Activated CD4-positive, alpha-beta T cell treated with anti-CD3 and anti-CD28 coated beads, Interleukin-2, amount 10 ng/mL, durations not matched to agents 7 days and 5 days (primary cell): Measurements from ENCODE around the gene SH3BP4. TPM values are rescaled to one million over a fixed set of nuclear protein-coding genes. Genes with fewer than 3 reads are reported as not detected.

ENCODE experiments used
- CTCF ChIA-PET: fragments of 350-600 bp; sonication (Branson Sonifier 250); formaldehyde crosslinking; loops from one replicate; lab custom pipeline; 2021; ENCODE audit warnings: antibody characterized with exemption; lab: Charles Lee
- POLR2A ChIA-PET: fragments of 350-600 bp; sonication (Branson Sonifier 250); formaldehyde crosslinking; loops from one replicate; lab custom pipeline; 2021; ENCODE audit warnings: antibody characterized with exemption; lab: Charles Lee
- DNase-seq: peaks from one replicate; pipeline ENCODE4 v3.0.0-alpha.2; 2020
- H3K27ac Mint-ChIP-seq: one replicate; pipeline ENCODE4 v1.8.0; 2021; ENCODE audit warnings: mild to moderate bottlenecking, moderate library complexity, mixed read lengths
- H3K27me3 Mint-ChIP-seq: one replicate; pipeline ENCODE4 v1.8.0; 2021; ENCODE audit warnings: mixed read lengths
- H3K36me3 Mint-ChIP-seq: one replicate; pipeline ENCODE4 v1.8.0; 2021; ENCODE audit warnings: low read depth, mixed read lengths
- H3K4me1 Mint-ChIP-seq: one replicate; pipeline ENCODE4 v1.8.0; 2021; ENCODE audit warnings: mixed read lengths
- H3K4me3 Mint-ChIP-seq: one replicate; pipeline ENCODE4 v1.8.0; 2021; ENCODE audit warnings: mild to moderate bottlenecking, moderate library complexity, mixed read lengths
- H3K9me3 Mint-ChIP-seq: one replicate; pipeline ENCODE4 v1.8.0; 2021; ENCODE audit warnings: mixed read lengths
- total RNA-seq, 2 experiments: library from RNA; stranded (reverse); gene quantifications; one replicate each; pipeline ENCODE4 v1.2.3, GENCODE V29; 2021

SH3BP4 gene
- total RNA-seq, 2 experiments from 2014 or later = not detected

DNA sequence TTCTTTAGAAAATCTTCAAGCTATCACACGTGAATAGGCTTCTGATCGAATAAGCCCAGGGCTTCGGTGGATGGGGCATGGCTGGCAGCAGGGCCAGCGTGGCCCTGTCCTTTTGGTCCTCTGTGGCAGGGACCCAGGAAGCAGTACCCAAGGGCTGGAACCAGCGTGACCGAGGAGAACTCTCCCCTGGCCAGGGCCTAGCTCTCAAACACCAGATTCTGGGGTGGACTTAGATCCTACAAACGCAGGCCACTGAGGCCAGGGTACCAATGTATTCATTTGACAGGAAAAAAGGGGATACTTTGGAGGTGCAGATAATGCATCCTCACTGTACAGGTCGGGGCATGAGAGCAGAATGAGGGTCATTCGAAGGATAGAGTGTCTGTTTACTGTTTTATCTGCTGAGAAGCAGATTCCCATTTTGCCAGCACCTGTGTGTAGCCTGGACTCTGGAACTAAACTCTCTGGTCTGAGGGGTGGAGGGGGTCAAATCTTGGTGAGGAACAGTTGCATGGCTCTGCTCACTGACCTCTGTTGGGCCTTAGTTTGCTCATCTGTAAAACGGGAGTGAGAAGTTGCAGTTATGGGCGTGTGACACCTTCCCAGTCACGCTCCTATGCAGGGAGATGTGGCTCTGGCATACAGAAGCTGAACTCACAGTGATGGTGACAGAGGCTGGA, 51.4 kb downstream of the SH3BP4 start:
- Mint-ChIP-seq H3K9me3 (no peaks in the 10 kb centered on the region), H3K4me1 (no peaks in the 10 kb centered on the region), H3K27me3 (no peaks in the 10 kb centered on the region), H3K27ac (no peak overlapping the region), H3K4me3 (no peak overlapping the region), H3K36me3 (no peaks in the 10 kb centered on the region)
- no peak for DNase-seq
- ChIA-PET CTCF (no interaction called here), POLR2A (no interaction called here)

DNA sequence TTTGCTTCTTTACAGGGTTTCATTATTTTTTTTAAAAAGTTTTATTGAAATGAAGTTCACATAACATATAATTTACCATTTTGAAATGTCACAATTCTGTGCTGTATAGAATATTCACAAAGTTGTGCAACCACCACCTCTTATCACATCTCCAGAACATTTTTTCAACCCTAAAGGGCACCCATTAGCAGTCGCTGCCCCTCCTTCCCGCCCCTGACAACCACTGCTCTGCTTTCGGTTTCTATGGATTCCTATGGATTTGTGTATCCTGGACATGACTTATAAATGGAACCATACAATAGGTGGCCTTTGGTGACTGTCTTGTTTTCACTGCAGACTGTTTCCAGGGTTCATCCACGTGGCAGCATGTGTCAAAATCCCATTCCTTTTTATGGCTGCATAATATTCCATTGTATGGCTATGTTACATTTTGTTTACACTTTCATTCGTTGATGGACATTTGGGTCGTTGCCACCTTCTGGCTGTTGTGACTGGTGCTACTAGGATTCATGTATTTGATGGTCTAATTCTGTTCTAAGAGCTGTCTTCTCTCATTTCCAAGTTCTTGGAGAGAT, 52.6 kb downstream of the SH3BP4 start:
- POLR2A ChIA-PET = no interaction called here
- no peak for DNase-seq
- CTCF ChIA-PET = interaction anchor here (0.6 kb wide), 1 partner anchor 349 kb away, joined by 3 read pairs; no protein-coding TSS in a partner anchor
- no peaks in the 10 kb centered on the region for H3K36me3 Mint-ChIP-seq
- no peaks in the 10 kb centered on the region for H3K4me1 Mint-ChIP-seq
- H3K27ac Mint-ChIP-seq = no peak overlapping the region
- no peaks in the 10 kb centered on the region for H3K27me3 Mint-ChIP-seq
- H3K4me3 Mint-ChIP-seq = no peak overlapping the region
- H3K9me3 Mint-ChIP-seq = no peaks in the 10 kb centered on the region

DNA sequence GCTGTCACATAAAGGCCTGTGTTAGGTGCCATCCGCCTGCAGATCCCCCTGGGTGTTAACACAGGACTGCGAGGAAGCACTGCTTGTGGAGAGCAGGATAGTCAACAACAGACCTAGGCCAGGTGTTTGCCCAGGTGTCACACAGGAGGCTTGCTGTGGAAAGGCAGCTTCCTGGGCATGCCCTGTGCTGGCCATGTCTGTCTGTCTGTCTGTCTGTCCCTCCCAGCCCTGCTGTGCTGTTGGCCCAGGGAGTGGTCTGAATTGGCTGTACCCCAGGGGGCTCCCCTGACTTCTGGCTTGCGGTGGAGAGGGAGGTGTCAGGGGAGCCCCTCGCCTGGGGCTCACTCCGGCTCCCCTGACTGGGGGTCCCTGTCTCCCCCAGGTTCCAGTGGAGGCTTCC, 53.2 kb downstream of the SH3BP4 start:
- Mint-ChIP-seq H3K36me3 (no peaks in the 10 kb centered on the region), H3K27ac (no peak overlapping the region), H3K27me3 (no peaks in the 10 kb centered on the region), H3K4me1 (no peaks in the 10 kb centered on the region), H3K4me3 (no peak overlapping the region), H3K9me3 (no peaks in the 10 kb centered on the region)
- ChIA-PET POLR2A (no interaction called here), CTCF (no interaction called here)
- no peak for DNase-seq

DNA sequence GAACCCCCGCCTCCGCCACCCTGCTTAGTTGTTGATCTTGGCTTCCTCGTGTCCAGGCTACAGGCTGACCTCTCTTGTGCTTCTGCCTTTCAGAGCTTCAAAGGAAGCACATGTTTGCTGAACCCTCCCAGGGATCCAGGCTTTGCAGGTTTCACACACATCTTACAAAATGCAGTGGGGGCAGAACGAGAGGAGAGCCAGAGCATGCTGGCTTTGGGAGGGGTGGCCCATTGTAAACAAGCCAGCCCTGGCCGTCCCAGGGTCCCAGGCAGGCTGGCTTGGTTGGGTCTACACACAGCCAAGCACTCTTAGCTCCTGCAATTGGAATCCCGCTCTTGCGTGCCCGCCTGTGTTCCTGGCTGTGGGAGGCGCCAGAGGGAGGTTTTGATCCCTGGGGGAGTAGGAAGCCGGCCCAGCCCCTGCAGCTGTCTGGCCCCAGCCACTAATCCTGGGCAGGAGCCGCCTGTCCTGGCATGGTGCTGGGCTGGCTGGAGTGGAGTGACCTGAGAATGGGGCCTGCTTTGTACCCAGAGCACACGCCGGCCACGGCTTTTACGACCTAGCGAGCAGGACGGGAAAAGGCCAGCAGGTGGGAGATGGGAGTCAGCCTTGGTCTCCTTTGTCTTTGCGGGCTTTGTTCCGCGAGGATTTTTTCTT, 53.9 kb downstream of the SH3BP4 start:
- Mint-ChIP-seq H3K36me3 (no peaks in the 10 kb centered on the region), H3K27me3 (no peaks in the 10 kb centered on the region), H3K27ac (no peak overlapping the region), H3K4me3 (no peak overlapping the region), H3K9me3 (no peaks in the 10 kb centered on the region), H3K4me1 (no peaks in the 10 kb centered on the region)
- ChIA-PET POLR2A (no interaction called here), CTCF (no interaction called here)
- DNase-seq = no peak

DNA sequence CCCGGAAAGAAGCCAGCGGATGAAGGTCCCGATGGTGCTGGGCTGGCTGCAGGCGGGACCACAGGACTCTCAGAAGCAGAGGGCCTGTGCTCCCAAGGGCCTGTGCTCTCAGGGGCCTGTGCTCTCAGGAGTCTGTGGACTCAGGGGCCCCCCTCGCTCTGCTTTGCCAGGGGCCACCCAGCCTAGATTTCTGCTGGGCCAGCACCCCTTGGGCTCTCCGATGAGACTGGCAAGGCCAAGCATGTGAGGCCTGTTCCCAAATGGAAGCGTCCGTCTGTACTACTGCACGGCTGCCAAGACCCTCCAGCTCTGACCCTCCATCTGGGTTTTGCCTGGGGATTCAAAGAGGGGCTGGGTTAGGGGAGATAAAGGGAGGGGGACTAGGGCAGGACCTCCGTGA, 54.6 kb downstream of the SH3BP4 start:
- no peaks in the 10 kb centered on the region for H3K36me3 Mint-ChIP-seq
- H3K9me3 Mint-ChIP-seq = no peaks in the 10 kb centered on the region
- H3K4me1 Mint-ChIP-seq = no peaks in the 10 kb centered on the region
- H3K4me3 Mint-ChIP-seq = no peak overlapping the region
- CTCF ChIA-PET = no interaction called here
- DNase-seq = no peak
- H3K27me3 Mint-ChIP-seq = no peaks in the 10 kb centered on the region
- no peak overlapping the region for H3K27ac Mint-ChIP-seq
- POLR2A ChIA-PET = no interaction called here

DNA sequence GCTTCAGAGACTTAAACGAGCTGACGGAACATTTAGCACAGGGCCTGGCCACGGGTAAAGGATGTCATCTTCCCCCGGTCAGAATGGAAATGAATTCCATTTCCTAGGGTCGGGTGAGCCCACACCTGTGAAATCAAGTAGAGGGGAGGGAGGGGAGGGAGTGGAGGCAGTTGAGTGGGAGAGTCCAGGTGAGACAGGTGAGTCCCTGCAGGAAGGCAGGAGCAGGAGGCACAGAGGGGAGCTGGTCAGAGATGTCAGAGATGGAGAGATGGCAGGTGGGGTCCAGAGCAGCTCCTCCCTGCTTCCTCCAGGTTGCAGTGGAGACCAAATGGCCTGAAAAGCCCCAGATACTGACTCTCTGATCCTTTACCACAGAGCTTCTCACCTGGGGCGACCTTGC, 55.2 kb downstream of the SH3BP4 start:
- CTCF ChIA-PET = no interaction called here

DNA sequence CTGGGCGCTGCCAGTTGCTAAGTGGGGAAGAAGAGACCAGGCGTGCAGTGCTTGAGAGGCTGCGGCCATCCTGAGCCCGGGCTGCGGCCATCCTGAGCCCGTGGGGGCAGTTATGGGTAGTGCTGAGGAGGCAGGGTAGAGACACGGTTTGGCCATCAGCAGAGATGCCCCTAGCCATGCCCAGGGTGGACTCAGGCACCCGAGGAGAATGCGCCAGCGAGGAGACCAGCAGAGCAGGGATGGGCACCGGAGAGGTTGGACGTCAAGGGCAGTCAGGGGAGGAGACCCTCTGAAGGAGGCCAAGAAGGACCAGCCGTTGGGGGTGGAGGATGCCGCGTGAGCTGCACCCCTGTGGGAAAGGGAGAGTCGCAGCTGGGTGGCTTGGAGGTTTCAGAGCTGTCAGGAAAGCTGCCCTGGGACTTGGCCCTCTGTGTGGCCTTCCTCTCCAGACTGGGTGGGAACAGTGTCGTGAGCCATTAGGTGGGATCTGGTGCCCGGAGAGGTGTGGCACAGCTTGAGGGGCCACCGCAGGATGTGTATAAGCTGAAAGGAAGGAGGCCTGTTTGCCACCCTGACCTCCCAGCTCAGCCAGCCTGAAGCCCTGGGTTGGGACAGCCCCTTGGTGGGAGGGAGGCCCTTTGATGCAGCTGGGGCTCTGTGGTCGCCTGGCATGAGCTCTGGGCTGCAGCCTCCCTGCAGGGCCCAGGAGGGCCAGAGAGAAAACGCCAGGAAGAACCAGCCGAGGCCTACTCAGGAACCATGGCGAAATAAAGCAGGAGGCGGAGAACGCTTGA, 56.0 kb downstream of the SH3BP4 start:
- ChIA-PET CTCF (no interaction called here), POLR2A (no interaction called here)
- Mint-ChIP-seq H3K27me3 (no peaks in the 10 kb centered on the region), H3K4me3 (no peak overlapping the region), H3K27ac (no peak overlapping the region), H3K4me1 (no peaks in the 10 kb centered on the region), H3K36me3 (no peaks in the 10 kb centered on the region), H3K9me3 (no peaks in the 10 kb centered on the region)
- DNase-seq = no peak

More for the DNA sequence above, 55.2 kb downstream of the SH3BP4 start:
- no peak overlapping the region for H3K4me3 Mint-ChIP-seq
- no peaks in the 10 kb centered on the region for H3K4me1 Mint-ChIP-seq
- no peaks in the 10 kb centered on the region for H3K27me3 Mint-ChIP-seq
- POLR2A ChIA-PET = no interaction called here
- no peak for DNase-seq
- H3K36me3 Mint-ChIP-seq = no peaks in the 10 kb centered on the region
- H3K27ac Mint-ChIP-seq = no peak overlapping the region
- no peaks in the 10 kb centered on the region for H3K9me3 Mint-ChIP-seq

DNA sequence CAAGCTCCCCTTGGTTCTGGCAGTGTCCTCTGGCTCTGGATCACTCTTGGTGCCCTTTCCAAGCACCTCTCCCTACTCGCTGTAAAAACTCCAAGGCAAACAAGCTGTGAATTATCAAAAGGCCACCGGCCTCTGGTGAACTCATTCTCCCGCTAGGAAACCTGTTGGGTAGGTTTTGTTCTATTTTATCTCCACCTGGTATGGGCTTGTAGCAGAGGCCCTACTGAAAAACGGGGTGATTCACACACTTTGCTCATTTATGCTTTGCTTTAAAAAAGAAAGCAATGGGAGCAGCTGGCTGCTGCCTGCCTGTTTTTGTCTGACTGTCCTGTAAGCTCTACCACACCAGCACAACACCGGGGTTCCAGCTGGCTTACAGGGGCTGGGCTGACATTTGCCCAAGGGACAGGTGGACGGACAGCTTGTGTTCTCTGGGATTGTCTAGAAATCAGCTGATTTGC, 56.8 kb downstream of the SH3BP4 start:
- H3K36me3 Mint-ChIP-seq = no peaks in the 10 kb centered on the region
- H3K4me3 Mint-ChIP-seq = no peak overlapping the region

DNA sequence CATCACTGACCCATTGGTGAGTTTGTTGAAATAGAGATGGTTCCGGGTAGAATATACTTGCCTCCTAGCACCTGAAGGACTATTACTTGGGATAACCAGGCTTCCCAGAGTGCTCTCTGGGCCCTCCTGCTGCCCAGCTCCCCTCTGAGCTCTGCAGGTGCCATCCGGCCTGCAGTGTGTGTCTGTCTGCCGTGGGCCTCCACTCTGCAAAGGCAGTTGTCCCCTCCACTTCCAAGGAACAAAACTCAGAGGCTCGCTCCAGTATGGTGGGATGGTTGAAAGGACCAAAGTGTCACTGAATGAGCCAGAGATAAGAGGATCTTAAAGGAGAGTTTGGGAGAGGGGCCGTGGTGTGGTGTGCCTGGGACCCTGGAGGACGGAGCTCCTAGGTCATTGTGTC, 57.3 kb downstream of the SH3BP4 start:
- Mint-ChIP-seq H3K4me3 (no peak overlapping the region), H3K9me3 (no peaks in the 10 kb centered on the region), H3K36me3 (no peaks in the 10 kb centered on the region), H3K27me3 (no peaks in the 10 kb centered on the region), H3K4me1 (no peaks in the 10 kb centered on the region), H3K27ac (no peak overlapping the region)
- no peak for DNase-seq
- ChIA-PET CTCF (interaction anchor here (0.5 kb wide), 1 partner anchor 934 kb away, joined by 4 read pairs; no protein-coding TSS in a partner anchor), POLR2A (no interaction called here)

More for the DNA sequence above, 56.8 kb downstream of the SH3BP4 start:
- no peak for DNase-seq
- ChIA-PET POLR2A (no interaction called here), CTCF (no interaction called here)
- Mint-ChIP-seq H3K9me3 (no peaks in the 10 kb centered on the region), H3K27ac (no peak overlapping the region), H3K27me3 (no peaks in the 10 kb centered on the region), H3K4me1 (no peaks in the 10 kb centered on the region)

DNA sequence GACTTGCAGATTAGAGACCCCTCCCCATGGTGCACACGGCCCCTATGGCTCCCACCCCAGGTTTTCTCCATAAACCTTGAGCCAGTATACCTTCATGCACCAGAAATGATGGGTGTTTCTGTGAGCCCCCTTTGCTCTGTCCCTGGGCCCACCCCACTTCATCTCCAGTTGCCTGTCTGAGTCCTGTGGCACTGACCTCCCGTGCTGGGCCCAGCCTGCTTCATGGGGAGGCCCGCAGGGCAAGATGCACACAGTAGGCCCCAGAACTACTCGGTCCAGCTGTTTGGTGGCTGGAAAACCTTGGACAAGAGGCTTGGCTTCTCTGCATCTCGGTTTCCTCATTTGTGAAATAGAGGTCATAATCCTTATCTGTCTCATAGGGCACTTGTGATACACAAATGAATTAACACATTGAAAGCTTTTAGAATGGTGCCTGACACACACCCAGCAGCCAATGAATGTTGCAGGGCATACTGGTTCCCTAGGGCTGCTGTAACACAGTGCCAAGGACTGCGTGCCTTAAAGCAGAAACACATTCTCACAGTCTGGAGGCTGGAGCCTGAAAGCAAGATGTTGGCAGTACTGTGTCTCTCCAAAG, 58.4 kb downstream of the SH3BP4 start:
- CTCF ChIA-PET = no interaction called here

DNA sequence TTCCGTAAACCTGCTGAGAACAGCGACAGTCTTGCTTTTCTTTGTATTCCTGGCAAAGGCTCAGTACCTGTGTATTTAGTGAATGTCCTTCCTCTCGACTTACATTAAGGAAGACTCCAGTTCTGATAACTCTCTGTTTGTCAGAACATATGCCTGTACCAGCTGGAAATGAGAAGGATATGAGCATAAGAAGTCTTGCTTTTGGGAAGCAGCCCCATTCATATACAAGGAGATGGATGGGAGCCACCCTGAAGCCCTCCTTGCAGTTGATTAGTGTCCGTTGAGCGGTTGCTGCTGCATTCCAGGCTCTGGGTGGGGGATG, 59.8 kb downstream of the SH3BP4 start:
- no peak overlapping the region for H3K27ac Mint-ChIP-seq
- no peaks in the 10 kb centered on the region for H3K27me3 Mint-ChIP-seq
- no peaks in the 10 kb centered on the region for H3K9me3 Mint-ChIP-seq
- CTCF ChIA-PET = no interaction called here
- H3K36me3 Mint-ChIP-seq = no peaks in the 10 kb centered on the region
- POLR2A ChIA-PET = no interaction called here
- DNase-seq = no peak
- H3K4me1 Mint-ChIP-seq = no peaks in the 10 kb centered on the region
- H3K4me3 Mint-ChIP-seq = no peak overlapping the region

More for the DNA sequence above, 58.4 kb downstream of the SH3BP4 start:
- Mint-ChIP-seq H3K36me3 (no peaks in the 10 kb centered on the region), H3K4me1 (no peaks in the 10 kb centered on the region), H3K9me3 (no peaks in the 10 kb centered on the region), H3K4me3 (no peak overlapping the region), H3K27me3 (no peaks in the 10 kb centered on the region), H3K27ac (no peak overlapping the region)
- POLR2A ChIA-PET = no interaction called here
- no peak for DNase-seq

DNA sequence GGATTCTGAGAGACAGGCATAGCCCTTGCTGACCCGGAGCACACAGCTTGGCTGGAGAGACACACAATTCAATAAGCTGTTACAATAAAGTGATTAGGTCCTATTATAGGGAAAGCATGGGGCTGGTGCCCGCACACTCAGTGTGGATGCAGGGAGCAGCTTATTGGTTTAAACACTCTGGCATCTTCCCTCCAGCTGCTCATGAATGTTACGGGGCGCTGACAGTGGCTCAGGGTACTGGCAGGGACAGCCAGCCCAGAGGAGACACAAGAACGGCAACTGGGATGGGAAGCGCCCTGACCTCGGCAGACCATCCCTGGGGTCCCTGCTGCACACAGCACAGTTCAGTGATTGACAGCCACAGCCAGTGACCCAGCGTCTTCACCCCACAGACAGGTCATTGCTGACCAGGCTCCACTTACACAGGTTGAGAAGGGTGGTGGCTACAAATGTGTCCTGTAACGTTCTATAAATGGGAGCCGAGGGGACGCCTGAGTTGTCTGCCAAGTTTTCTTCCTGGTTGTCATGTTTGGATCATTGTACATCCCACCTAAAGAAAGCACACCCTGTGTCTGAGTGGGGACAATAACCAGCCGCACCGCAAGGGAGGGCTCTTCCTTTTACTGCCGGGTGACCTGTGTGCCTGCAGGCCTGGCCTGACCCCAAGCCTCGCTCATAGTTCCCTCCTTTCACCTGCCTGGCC, 60.3 kb downstream of the SH3BP4 start:
- H3K27me3 Mint-ChIP-seq = no peaks in the 10 kb centered on the region

More for the DNA sequence above, 60.3 kb downstream of the SH3BP4 start:
- no peak for DNase-seq
- POLR2A ChIA-PET = no interaction called here
- H3K36me3 Mint-ChIP-seq = no peaks in the 10 kb centered on the region
- H3K9me3 Mint-ChIP-seq = no peaks in the 10 kb centered on the region
- no peak overlapping the region for H3K4me3 Mint-ChIP-seq
- CTCF ChIA-PET = interaction anchor here (0.7 kb wide), 1 partner anchor 286 kb away, joined by 3 read pairs; no protein-coding TSS in a partner anchor
- no peaks in the 10 kb centered on the region for H3K4me1 Mint-ChIP-seq
- no peak overlapping the region for H3K27ac Mint-ChIP-seq
